Glomerular visceral epithelial cell (primary cell): ENCODE measurements around the gene TCF7L2.
A peak's percentile ranks its signal among the peaks of the same experiment; 100 is the strongest.

Experiments
- DNase-seq: peaks from one replicate; pipeline ENCODE4 v3.0.0-alpha.2; 2016; ENCODE audit errors: extremely low spot score

The TCF7L2 gene

GRCh38 chr10:113044016-113044755, 94.1 kb downstream of the TCF7L2 start:
- no peak for DNase-seq

- DNase-seq: peak; percentile 74
Observed at GRCh38 chr10:113045147-113046055, 95.4 kb downstream of the TCF7L2 start.

GRCh38 chr10:113047151-113047550, 97.1 kb downstream of the TCF7L2 start:
- no peak for DNase-seq

GRCh38 chr10:113047605-113047962, 97.5 kb downstream of the TCF7L2 start:
- no peak for DNase-seq

- peak; percentile 76 for DNase-seq
Observed at GRCh38 chr10:113047963-113048781, 98.1 kb downstream of the TCF7L2 start.

GRCh38 chr10:113049881-113050280, 99.8 kb downstream of the TCF7L2 start:
- no peak for DNase-seq

GRCh38 chr10:113052076-113052830, 102.2 kb downstream of the TCF7L2 start:
- DNase-seq: no peak

- DNase-seq: no peak
Observed at GRCh38 chr10:113053091-113053490, 103.0 kb downstream of the TCF7L2 start.

- peak; percentile 49 for DNase-seq
Observed at GRCh38 chr10:113053881-113054280, 103.8 kb downstream of the TCF7L2 start.

- no peak for DNase-seq
Observed at GRCh38 chr10:113055458-113055857, 105.4 kb downstream of the TCF7L2 start.

- DNase-seq: no peak
Observed at GRCh38 chr10:113056030-113056429, 106.0 kb downstream of the TCF7L2 start.

GRCh38 chr10:113056441-113057021, 106.5 kb downstream of the TCF7L2 start:
- DNase-seq: peak; percentile 83

- no peak for DNase-seq
Observed at GRCh38 chr10:113057948-113058522, 108.0 kb downstream of the TCF7L2 start.

- no peak for DNase-seq
Observed at GRCh38 chr10:113058523-113059370, 108.7 kb downstream of the TCF7L2 start.

GRCh38 chr10:113059371-113059780, 109.3 kb downstream of the TCF7L2 start:
- DNase-seq: no peak

GRCh38 chr10:113060201-113061053, 110.4 kb downstream of the TCF7L2 start:
- no peak for DNase-seq

GRCh38 chr10:113061054-113061430, 111.0 kb downstream of the TCF7L2 start:
- no peak for DNase-seq

- DNase-seq: no peak
Observed at GRCh38 chr10:113061557-113061956, 111.5 kb downstream of the TCF7L2 start.
